Activated CD8-positive, alpha-beta T cell treated with anti-CD3 and anti-CD28 coated beads for 36 hours (primary cell): ENCODE data around the gene GAS2L1. TPM values are rescaled to one million over a fixed set of nuclear protein-coding genes. Genes with fewer than 3 reads are reported as not detected.

Experiments
- ATAC-seq: fragments of 200-7000 bp; cut with Tn5 transposase; one replicate; pipeline ENCODE4 v1.10.0; 2021; ENCODE audit warnings: mild to moderate bottlenecking, moderate library complexity
- CTCF ChIA-PET: fragments of 350-600 bp; sonication (Branson Sonifier 250); formaldehyde crosslinking; loops from one replicate; lab custom pipeline; 2021; ENCODE audit warnings: antibody characterized with exemption; lab: Charles Lee
- POLR2A ChIA-PET: fragments of 350-600 bp; sonication (Branson Sonifier 250); formaldehyde crosslinking; loops from one replicate; lab custom pipeline; 2021; ENCODE audit warnings: antibody characterized with exemption; lab: Charles Lee
- DNase-seq: peaks from one replicate; pipeline ENCODE4 v3.0.0-alpha.2; 2020
- H3K27ac Mint-ChIP-seq: one replicate; pipeline ENCODE4 v1.8.0; 2021; ENCODE audit warnings: mild to moderate bottlenecking, mixed read lengths
- H3K27me3 Mint-ChIP-seq: one replicate; pipeline ENCODE4 v1.8.0; 2021; ENCODE audit warnings: mixed read lengths
- H3K36me3 Mint-ChIP-seq: one replicate; pipeline ENCODE4 v1.8.0; 2021; ENCODE audit warnings: low read depth, mixed read lengths
- H3K4me1 Mint-ChIP-seq: one replicate; pipeline ENCODE4 v1.8.0; 2021; ENCODE audit warnings: low read depth, mixed read lengths
- H3K4me3 Mint-ChIP-seq: one replicate; pipeline ENCODE4 v1.8.0; 2021; ENCODE audit warnings: mild to moderate bottlenecking, moderate library complexity, mixed read lengths
- H3K9me3 Mint-ChIP-seq: one replicate; pipeline ENCODE4 v1.8.0; 2021; ENCODE audit warnings: mixed read lengths
- CTCF ChIP-seq: fragments of 200-600 bp; IDR thresholded peaks from one replicate; pipeline ENCODE4 v1.8.0; 2022; ENCODE audit warnings: antibody characterized with exemption, mild to moderate bottlenecking
- intact Hi-C: fragments of 100-400 bp; cut with micrococcal nuclease; formaldehyde crosslinking; loops from one replicate; pipeline ENCODE4 v1.10.0; 2022
- total RNA-seq, 2 experiments: library from RNA; stranded (reverse); gene quantifications; one replicate each; pipeline ENCODE4 v1.2.3, GENCODE V29; 2021

GAS2L1 gene
- total RNA-seq, 2 experiments from 2014 or later, result 0.36 to 1.1 TPM

GRCh38 chr22:29312218-29313125, 6.0 kb downstream of the GAS2L1 start:
- POLR2A ChIA-PET, result interaction anchor here (0.8 to 1.6 kb wide), 2 partner anchors 10 kb away, joined by 3 to 4 read pairs; no protein-coding TSS in a partner anchor
- peaks cover 41% of the 10 kb centered on the region for H3K4me1 Mint-ChIP-seq

GRCh38 chr22:29313126-29313575, 6.7 kb downstream of the GAS2L1 start:
- H3K27ac Mint-ChIP-seq, result no peak overlapping the region
- DNase-seq (peak; percentile 47), ATAC-seq (peak; percentile 37)
- no peaks in the 10 kb centered on the region for H3K9me3 Mint-ChIP-seq
- peaks cover 43% of the 10 kb centered on the region for H3K27me3 Mint-ChIP-seq
- intact Hi-C loops, result no loop called here
- ChIA-PET CTCF (interaction anchor here (0.6 to 2.4 kb wide), 18 partner anchors 8 to 197 kb away, joined by 3 to 25 read pairs (median 4); partner anchors contain the start of gene AP1B1), POLR2A (interaction anchor here (0.8 kb wide), 2 partner anchors 9 kb away, joined by 3 read pairs; no protein-coding TSS in a partner anchor)
- peaks cover 41% of the 10 kb centered on the region for H3K4me1 Mint-ChIP-seq
- peak; percentile 94 for TF ChIP-seq CTCF
- H3K36me3 Mint-ChIP-seq, result no peaks in the 10 kb centered on the region
- no peak overlapping the region for H3K4me3 Mint-ChIP-seq

More at GRCh38 chr22:29312218-29313125, 6.0 kb downstream of the GAS2L1 start:
- intact Hi-C loops, result no loop called here
- CTCF ChIA-PET, result interaction anchor here (0.6 to 2.4 kb wide), 12 partner anchors 9 to 198 kb away, joined by 3 to 25 read pairs (median 4); partner anchors contain the start of gene AP1B1
- Mint-ChIP-seq H3K4me3 (no peak overlapping the region), H3K36me3 (no peaks in the 10 kb centered on the region), H3K9me3 (no peaks in the 10 kb centered on the region), H3K27ac (no peak overlapping the region), H3K27me3 (peaks cover 45% of the 10 kb centered on the region)
- ATAC-seq (no peak), DNase-seq (no peak)
- no peak for TF ChIP-seq CTCF

- no peak for DNase-seq
- intact Hi-C loops, result no loop called here
- ChIA-PET CTCF (interaction anchor here (0.6 to 2.4 kb wide), 12 partner anchors 11 to 75 kb away, joined by 3 to 25 read pairs (median 4); partner anchors contain the start of gene AP1B1), POLR2A (interaction anchor here (0.6 to 0.9 kb wide), 4 partner anchors 8 to 46 kb away, joined by 3 read pairs; partner anchors contain the start of genes EWSR1 and RHBDD3)
- peaks cover 35% of the 10 kb centered on the region for H3K4me1 Mint-ChIP-seq
- H3K27ac Mint-ChIP-seq, result no peak overlapping the region
- H3K9me3 Mint-ChIP-seq, result no peaks in the 10 kb centered on the region
- TF ChIP-seq CTCF, result no peak
- peaks cover 43% of the 10 kb centered on the region for H3K27me3 Mint-ChIP-seq
- ATAC-seq, result no peak
- no peaks in the 10 kb centered on the region for H3K36me3 Mint-ChIP-seq
- H3K4me3 Mint-ChIP-seq, result peak overlapping the region; percentile 40
Observed at GRCh38 chr22:29313576-29314466, 7.4 kb downstream of the GAS2L1 start.

- Mint-ChIP-seq H3K4me3 (peak overlapping the region; percentile 40), H3K9me3 (no peaks in the 10 kb centered on the region), H3K4me1 (peaks cover 27% of the 10 kb centered on the region), H3K27me3 (peaks cover 43% of the 10 kb centered on the region), H3K36me3 (no peaks in the 10 kb centered on the region), H3K27ac (no peak overlapping the region)
- CTCF ChIA-PET, result interaction anchor here (1.5 to 2.4 kb wide), 3 partner anchors 12 to 43 kb away, joined by 4 to 25 read pairs (median 6); no protein-coding TSS in a partner anchor
- no peak for ATAC-seq
- TF ChIP-seq CTCF, result no peak
- intact Hi-C loops, result no loop called here
- POLR2A ChIA-PET, result interaction anchor here (0.6 to 0.9 kb wide), 2 partner anchors 37 to 38 kb away, joined by 3 read pairs; no protein-coding TSS in a partner anchor
- DNase-seq, result no peak
Observed at GRCh38 chr22:29314537-29315285, 8.3 kb downstream of the GAS2L1 start.
